Caco-2 (cell line): ENCODE measurements around the gene VAMP4. TPM values are rescaled to one million over a fixed set of nuclear protein-coding genes. Genes with fewer than 3 reads are reported as not detected.

ENCODE experiments used
- BruUV-seq: library from RNA; stranded (reverse); fragments of 400-500 nt; replicated peaks from 2 replicates; lab custom pipeline; 2021; lab: Mats Ljungman, UMichigan
- CTCF ChIA-PET: fragments of 300-600 bp; sonication (Branson Sonifier 250); formaldehyde crosslinking; loops from one replicate; lab custom pipeline; 2022; ENCODE audit warnings: antibody characterized with exemption; lab: Charles Lee
- POLR2A ChIA-PET: fragments of 300-600 bp; sonication (Branson Sonifier 250); formaldehyde crosslinking; loops from one replicate; lab custom pipeline; 2022; ENCODE audit warnings: antibody characterized with exemption; lab: Charles Lee
- DNase-seq, 2 experiments: peaks; one replicate each; pipeline versions ENCODE4 v3.0.0 to v3.0.0-alpha.2; 2020 to 2022
- H3K27me3 ChIP-seq: replicated peaks from 2 replicates; pipeline ENCODE4 v1.6.0; 2011; ENCODE audit warnings: low read length; ENCODE audit not compliant: control insufficient read depth, insufficient read depth
- H3K36me3 ChIP-seq: 2 replicates; pipeline ENCODE4 v1.5.1; 2011; ENCODE audit warnings: low read length; ENCODE audit not compliant: control insufficient read depth, insufficient read depth
- H3K4me1 ChIP-seq: fragments of 250-450 bp; sonication (Bioruptor Pico); 2 replicates; pipeline ENCODE4 v1.5.1; 2020; ENCODE audit warnings: mild to moderate bottlenecking
- H3K4me3 ChIP-seq: 2 replicates; pipeline ENCODE4 v1.5.1; 2011; ENCODE audit warnings: low read depth, mild to moderate bottlenecking, control low read depth, low read length
- H3K9me3 ChIP-seq: fragments of 250-450 bp; sonication (Bioruptor Pico); 2 replicates; pipeline ENCODE4 v1.5.1; 2020; ENCODE audit warnings: mild to moderate bottlenecking, moderate library complexity
- H3K27ac Mint-ChIP-seq: one replicate; pipeline ENCODE4 v1.8.0; 2022; ENCODE audit warnings: mixed read lengths; ENCODE audit not compliant: unreplicated experiment
- H3K27me3 Mint-ChIP-seq: one replicate; pipeline ENCODE4 v1.8.0; 2022; ENCODE audit warnings: mixed read lengths; ENCODE audit not compliant: insufficient read depth, unreplicated experiment
- H3K36me3 Mint-ChIP-seq: one replicate; pipeline ENCODE4 v1.8.0; 2022; ENCODE audit warnings: mild to moderate bottlenecking, mixed read lengths; ENCODE audit not compliant: insufficient read depth, unreplicated experiment
- H3K4me1 Mint-ChIP-seq: one replicate; pipeline ENCODE4 v1.8.0; 2022; ENCODE audit warnings: low read depth, mixed read lengths; ENCODE audit not compliant: unreplicated experiment
- H3K4me3 Mint-ChIP-seq: one replicate; pipeline ENCODE4 v1.8.0; 2022; ENCODE audit warnings: mild to moderate bottlenecking, moderate library complexity, mixed read lengths; ENCODE audit not compliant: unreplicated experiment
- H3K9me3 Mint-ChIP-seq: one replicate; pipeline ENCODE4 v1.8.0; 2022; ENCODE audit warnings: mixed read lengths; ENCODE audit not compliant: unreplicated experiment
- CTCF ChIP-seq, 2 experiments: fragments of 200-600 bp in 1 of 2; IDR thresholded peaks; 1 replicate in 1 of 2; 2 replicates in 1 of 2; pipeline versions ENCODE4 v1.5.1 to v1.8.0; 2011 to 2022; ENCODE audit warnings: antibody characterized with exemption in 1 of 2, control low read depth in 1 of 2, inconsistent platforms in 1 of 2, low read depth in 1 of 2, low read length in 1 of 2, mild to moderate bottlenecking in 1 of 2, moderate library complexity in 1 of 2; ENCODE audit not compliant: insufficient read depth in 1 of 2, severe bottlenecking in 1 of 2, unreplicated experiment in 1 of 2
- intact Hi-C: fragments of 100-400 bp; cut with micrococcal nuclease; formaldehyde crosslinking; loops from one replicate; pipeline ENCODE4 v1.10.0; 2022; ENCODE audit not compliant: unreplicated experiment
- total RNA-seq: library from RNA; stranded (reverse); gene quantifications from 2 replicates; pipeline ENCODE4 v1.2.3, GENCODE V29; 2022

VAMP4 gene
- total RNA-seq, 1 experiment from 2014 or later, result 4.9 TPM

GRCh38 chr1:171740987-171741871 lies 636 bp downstream of the VAMP4 start:
- Histone ChIP-seq H3K4me1 (0 out of 2 replicates have a peak, but pooled peaks cover 7% of the 10 kb centered on the region), H3K9me3 (no peaks in the 10 kb centered on the region), H3K27me3 (no peaks in the 10 kb centered on the region), H3K36me3 (no peaks in the 10 kb centered on the region), H3K4me3 (peak overlapping the region; percentile 86)
- Mint-ChIP-seq H3K27ac (peak overlapping the region; percentile 92), H3K4me1 (peaks cover 7% of the 10 kb centered on the region), H3K36me3 (peaks cover 6% of the 10 kb centered on the region), H3K4me3 (peak overlapping the region; percentile 93), H3K27me3 (no peaks in the 10 kb centered on the region), H3K9me3 (no peaks in the 10 kb centered on the region)
- DNase-seq, result peak; percentile 41 to 49
- BruUV-seq, result TSS peak; percentile 62
- intact Hi-C loops, result loop anchor here (1.0 kb wide), 1 partner anchor 96 kb away; no protein-coding TSS in a partner anchor
- POLR2A ChIA-PET, result interaction anchor here (0.9 to 1.6 kb wide), 2 partner anchors 12 to 40 kb away, joined by 3 to 5 read pairs; partner anchors contain the start of gene METTL13
- CTCF ChIA-PET, result interaction anchor here (0.5 to 2.1 kb wide), 2 partner anchors 96 to 155 kb away, joined by 3 to 18 read pairs; no protein-coding TSS in a partner anchor
- peak; percentile 12 to 30 for TF ChIP-seq CTCF (IDR thresholded peaks at IDR 0.05; ENCODE audit: insufficient read depth in 1 of 2, low read depth in 1 of 2, low read length in 1 of 2, severe bottlenecking in 1 of 2, unreplicated experiment in 1 of 2)

- H3K4me1 ChIP-seq, result 0 out of 2 replicates have a peak, but pooled peaks cover 7% of the 10 kb centered on the region
- H3K36me3 Mint-ChIP-seq, result peaks cover 6% of the 10 kb centered on the region
- no peak overlapping the region for H3K27ac Mint-ChIP-seq
- ChIA-PET POLR2A (interaction anchor here (0.9 kb wide), 1 partner anchor 11 kb away, joined by 3 read pairs; no protein-coding TSS in a partner anchor), CTCF (interaction anchor here (2.1 kb wide), 1 partner anchor 95 kb away, joined by 18 read pairs; no protein-coding TSS in a partner anchor)
- peaks cover 7% of the 10 kb centered on the region for H3K4me1 Mint-ChIP-seq
- intact Hi-C loops, result no loop called here
- H3K9me3 ChIP-seq, result no peaks in the 10 kb centered on the region
- no peaks in the 10 kb centered on the region for H3K9me3 Mint-ChIP-seq
- peak overlapping the region; percentile 93 for H3K4me3 Mint-ChIP-seq
- no peak for TF ChIP-seq CTCF (IDR thresholded peaks at IDR 0.05; ENCODE audit: insufficient read depth in 1 of 2, low read depth in 1 of 2, low read length in 1 of 2, severe bottlenecking in 1 of 2, unreplicated experiment in 1 of 2)
- H3K27me3 Mint-ChIP-seq, result no peaks in the 10 kb centered on the region
- no TSS peak for BruUV-seq
- no peaks in the 10 kb centered on the region for H3K27me3 ChIP-seq
- DNase-seq, result no peak
- H3K4me3 ChIP-seq, result no peak overlapping the region; the same call in 1 of the 2 replicates
- no peaks in the 10 kb centered on the region for H3K36me3 ChIP-seq
Measured at GRCh38 chr1:171740356-171740863, 1.5 kb downstream of the VAMP4 start.

GRCh38 chr1:171739656-171740055 lies 2.2 kb downstream of the VAMP4 start:
- no peaks in the 10 kb centered on the region for H3K9me3 Mint-ChIP-seq
- ChIA-PET POLR2A (no interaction called here), CTCF (no interaction called here)
- Histone ChIP-seq H3K36me3 (no peaks in the 10 kb centered on the region), H3K4me3 (no peak overlapping the region), H3K4me1 (0 out of 2 replicates have a peak, but pooled peaks cover 7% of the 10 kb centered on the region), H3K9me3 (no peaks in the 10 kb centered on the region), H3K27me3 (no peaks in the 10 kb centered on the region)
- no peak overlapping the region for H3K27ac Mint-ChIP-seq
- DNase-seq, result no peak
- H3K4me1 Mint-ChIP-seq, result peaks cover 7% of the 10 kb centered on the region
- no peaks in the 10 kb centered on the region for H3K27me3 Mint-ChIP-seq
- intact Hi-C loops, result no loop called here
- peaks cover 6% of the 10 kb centered on the region for H3K36me3 Mint-ChIP-seq
- TF ChIP-seq CTCF (IDR thresholded peaks at IDR 0.05; ENCODE audit: insufficient read depth in 1 of 2, low read depth in 1 of 2, low read length in 1 of 2, severe bottlenecking in 1 of 2, unreplicated experiment in 1 of 2), result no peak
- H3K4me3 Mint-ChIP-seq, result no peak overlapping the region
- BruUV-seq, result no TSS peak
